OCI-LY3 (cell line): ENCODE data around the gene CCDC3.
"Not testable (repeated sequence)": the region's sequence is repeated elsewhere in the genome, so short reads cannot be mapped to it uniquely, and the experiment has no call there.

Experiments
- H2AFZ ChIP-seq: fragments of 200-600, 300-600 bp; shearing (Covaris generic); 2 replicates; pipeline ENCODE4 v1.6.0; 2014; ENCODE audit warnings: antibody characterized with exemption, low read depth, low read length
- H3K27ac ChIP-seq: fragments of 200-600, 300-600 bp; sonication (generic); 2 replicates; pipeline ENCODE4 v1.5.1; 2014; ENCODE audit warnings: mild to moderate bottlenecking, low read length, moderate library complexity, mixed read lengths
- H3K27me3 ChIP-seq: fragments of 200-600, 300-600 bp; sonication (generic); 2 replicates; pipeline ENCODE4 v1.6.1; 2014; ENCODE audit warnings: low read depth, low read length, mixed read lengths
- H3K36me3 ChIP-seq: fragments of 200-600, 300-600 bp; sonication (generic); replicated peaks from 2 replicates; pipeline ENCODE3; 2014; ENCODE audit warnings: low read depth, low read length, mixed read lengths
- H3K4me1 ChIP-seq: fragments of 300-600, 200-600 bp; sonication (generic); 2 replicates; pipeline ENCODE4 v1.6.1; 2014; ENCODE audit warnings: low read length, mixed read lengths
- H3K4me2 ChIP-seq: fragments of 200-600, 300-600 bp; sonication (generic); 2 replicates; pipeline ENCODE4 v1.6.1; 2014; ENCODE audit warnings: low read length, mixed read lengths
- H3K4me3 ChIP-seq: fragments of 300-600, 200-600 bp; sonication (generic); 2 replicates; pipeline ENCODE4 v1.5.1; 2014; ENCODE audit warnings: antibody characterized with exemption, mild to moderate bottlenecking, low read length, moderate library complexity
- H3K79me2 ChIP-seq: fragments of 300-600, 200-600 bp; shearing (Covaris generic); 2 replicates; pipeline ENCODE4 v1.6.1; 2014; ENCODE audit warnings: mild to moderate bottlenecking, low read length, mixed read lengths
- H3K9ac ChIP-seq: fragments of 300-600, 200-600 bp; shearing (Covaris generic); 2 replicates; pipeline ENCODE4 v1.6.0; 2014; ENCODE audit warnings: mild to moderate bottlenecking, low read length, moderate library complexity
- H3K9me3 ChIP-seq: fragments of 200-600, 300-600 bp; shearing (Covaris generic); 2 replicates; pipeline ENCODE4 v1.6.1; 2014; ENCODE audit warnings: low read length, mixed read lengths; ENCODE audit not compliant: insufficient read depth
- H4K20me1 ChIP-seq: fragments of 200-600, 300-600 bp; sonication (generic); 2 replicates; pipeline ENCODE4 v1.6.1; 2016; ENCODE audit warnings: low read length, mixed read lengths; ENCODE audit not compliant: insufficient read depth
- CTCF ChIP-seq: fragments of 200-600, 300-600 bp; sonication (generic); IDR thresholded peaks from 2 replicates; pipeline ENCODE4 v1.5.1; 2014; ENCODE audit warnings: antibody characterized with exemption, low read length, low read depth
- EZH2phosphoT487 ChIP-seq: fragments of 200-600 bp; shearing (Covaris generic); IDR thresholded peaks from 2 replicates; pipeline ENCODE4 v1.6.1; 2018; ENCODE audit warnings: antibody characterized with exemption, mixed run types, low read depth

Gene CCDC3

GRCh38 chr10:12993595-12993994 is 7.9 kb downstream of the CCDC3 start:
- TF ChIP-seq EZH2phosphoT487 (no peak), CTCF (no peak)
- H4K20me1 ChIP-seq = no peaks in the 10 kb centered on the region
- H2AFZ ChIP-seq = no peak overlapping the region
- H3K9me3 ChIP-seq = no peaks in the 10 kb centered on the region
- H3K79me2 ChIP-seq = no peaks in the 10 kb centered on the region
- H3K4me3 ChIP-seq = no peak overlapping the region
- H3K4me2 ChIP-seq = no peak overlapping the region
- H3K36me3 ChIP-seq = no peaks in the 10 kb centered on the region
- H3K27me3 ChIP-seq = no peaks in the 10 kb centered on the region; the same call in 1 of the 2 replicates
- no peak overlapping the region for H3K27ac ChIP-seq
- no peak overlapping the region for H3K9ac ChIP-seq
- no peaks in the 10 kb centered on the region for H3K4me1 ChIP-seq

DNA sequence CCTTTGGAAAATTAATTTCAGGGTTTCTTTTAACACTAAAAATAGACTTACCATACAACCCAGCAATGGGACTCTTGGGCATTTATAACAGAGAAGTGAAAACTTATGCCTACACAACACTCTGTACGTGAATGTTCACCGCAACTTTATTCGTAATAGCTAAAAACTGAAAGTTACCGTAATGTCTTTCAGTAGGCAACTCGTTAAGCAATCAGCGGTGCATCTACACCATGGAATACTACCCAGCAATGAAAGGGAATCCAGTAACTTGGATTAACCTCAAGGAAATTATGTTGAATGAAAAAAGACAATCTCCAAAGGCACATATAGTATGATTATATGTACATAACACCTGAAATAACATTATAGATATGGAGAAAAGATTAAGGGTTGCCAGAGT is 16.2 kb downstream of the CCDC3 start:
- H3K9me3 ChIP-seq = no peaks in the 10 kb centered on the region
- no peaks in the 10 kb centered on the region for H3K27me3 ChIP-seq
- H3K36me3 ChIP-seq = no peaks in the 10 kb centered on the region
- no peak overlapping the region for H3K27ac ChIP-seq
- H3K4me1 ChIP-seq = no peaks in the 10 kb centered on the region
- no peak overlapping the region for H3K4me3 ChIP-seq
- TF ChIP-seq EZH2phosphoT487 = no peak
- no peak for TF ChIP-seq CTCF
- no peak overlapping the region for H3K9ac ChIP-seq
- no peaks in the 10 kb centered on the region for H3K79me2 ChIP-seq
- H3K4me2 ChIP-seq = no peak overlapping the region
- no peaks in the 10 kb centered on the region for H4K20me1 ChIP-seq
- H2AFZ ChIP-seq = no peak overlapping the region

DNA sequence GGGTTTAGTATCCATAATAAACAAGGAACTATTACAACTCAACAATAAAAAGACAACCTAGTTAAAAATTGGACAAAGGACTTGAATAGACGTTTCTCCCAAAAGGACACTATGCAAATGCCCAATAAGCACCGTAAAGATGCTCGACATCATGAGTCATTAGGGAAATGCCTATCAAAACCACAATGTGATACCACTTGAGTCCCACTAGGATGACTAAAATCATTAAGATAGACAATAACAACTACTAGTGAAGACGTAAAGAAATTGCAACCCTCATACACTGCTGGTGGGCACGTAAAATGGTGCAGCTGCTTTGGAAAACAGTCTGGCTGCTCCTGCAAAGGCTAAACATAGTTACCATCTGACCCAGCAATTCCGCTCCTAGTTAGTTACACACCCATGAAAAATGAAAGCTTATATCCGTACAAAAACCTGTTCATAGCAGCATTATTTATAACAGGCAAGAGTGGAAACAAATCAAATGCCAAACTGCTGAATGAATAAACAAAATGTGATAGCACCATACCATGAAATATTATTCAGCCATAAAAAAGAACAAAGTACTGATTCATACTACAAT is 17.3 kb downstream of the CCDC3 start:
- Histone ChIP-seq H3K9me3 (no peaks in the 10 kb centered on the region), H2AFZ (no peak overlapping the region), H3K4me2 (no peak overlapping the region), H3K4me1 (no peaks in the 10 kb centered on the region), H3K79me2 (no peaks in the 10 kb centered on the region), H3K27ac (no peak overlapping the region), H4K20me1 (no peaks in the 10 kb centered on the region), H3K36me3 (no peaks in the 10 kb centered on the region), H3K9ac (no peak overlapping the region), H3K4me3 (no peak overlapping the region), H3K27me3 (no peaks in the 10 kb centered on the region)
- TF ChIP-seq CTCF (no peak), EZH2phosphoT487 (no peak)

GRCh38 chr10:12983568-12983967 is 17.9 kb downstream of the CCDC3 start:
- not testable (repeated sequence) for H3K4me2 ChIP-seq, H3K36me3 ChIP-seq, H3K4me1 ChIP-seq, H4K20me1 ChIP-seq, H3K4me3 ChIP-seq, H3K9ac ChIP-seq, H3K9me3 ChIP-seq, H3K79me2 ChIP-seq, H3K27me3 ChIP-seq, H3K27ac ChIP-seq, H2AFZ ChIP-seq

DNA sequence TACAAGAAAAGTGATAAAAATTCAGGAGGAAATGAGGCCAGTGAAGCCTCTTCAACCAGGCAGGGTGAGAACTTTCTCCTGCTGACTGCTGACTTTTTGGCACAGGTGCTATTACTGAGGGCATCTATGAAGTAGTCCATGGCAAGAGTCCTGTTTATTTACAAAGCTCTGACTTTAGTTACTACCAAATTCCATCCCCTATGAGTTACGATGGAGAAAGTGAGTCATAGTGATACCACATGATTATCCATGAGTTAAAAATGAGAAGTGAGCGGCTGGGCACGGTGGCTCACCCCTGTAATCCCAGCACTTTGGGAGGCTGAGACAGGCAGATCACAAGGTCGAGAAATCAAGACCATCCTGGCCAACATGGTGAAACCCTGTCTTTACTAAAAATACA is 19.9 kb downstream of the CCDC3 start:
- TF ChIP-seq EZH2phosphoT487 (no peak), CTCF (no peak)
- H3K9ac ChIP-seq = no peak overlapping the region
- H3K9me3 ChIP-seq = no peaks in the 10 kb centered on the region
- no peaks in the 10 kb centered on the region for H3K4me1 ChIP-seq
- H3K27ac ChIP-seq = no peak overlapping the region
- no peaks in the 10 kb centered on the region for H3K36me3 ChIP-seq
- H3K79me2 ChIP-seq = no peaks in the 10 kb centered on the region
- no peaks in the 10 kb centered on the region for H4K20me1 ChIP-seq
- H3K4me3 ChIP-seq = no peak overlapping the region
- H3K27me3 ChIP-seq = no peaks in the 10 kb centered on the region; the same call in 1 of the 2 replicates
- no peak overlapping the region for H2AFZ ChIP-seq
- no peak overlapping the region for H3K4me2 ChIP-seq
